GM10266 (cell line): ENCODE measurements around the gene SRR.

Experiments used
- DNase-seq: peaks from one replicate; pipeline ENCODE4 v3.0.0; 2012; ENCODE audit errors: extremely low spot score
- TF ChIP-seq, protein P1 (sequence below): IDR thresholded peaks from 2 replicates; pipeline ENCODE4 v1.5.1; 2012; ENCODE audit warnings: mild to moderate bottlenecking, low read depth; ENCODE audit not compliant: control insufficient read depth, insufficient read depth; ENCODE audit errors: missing control alignments

SRR gene

DNA sequence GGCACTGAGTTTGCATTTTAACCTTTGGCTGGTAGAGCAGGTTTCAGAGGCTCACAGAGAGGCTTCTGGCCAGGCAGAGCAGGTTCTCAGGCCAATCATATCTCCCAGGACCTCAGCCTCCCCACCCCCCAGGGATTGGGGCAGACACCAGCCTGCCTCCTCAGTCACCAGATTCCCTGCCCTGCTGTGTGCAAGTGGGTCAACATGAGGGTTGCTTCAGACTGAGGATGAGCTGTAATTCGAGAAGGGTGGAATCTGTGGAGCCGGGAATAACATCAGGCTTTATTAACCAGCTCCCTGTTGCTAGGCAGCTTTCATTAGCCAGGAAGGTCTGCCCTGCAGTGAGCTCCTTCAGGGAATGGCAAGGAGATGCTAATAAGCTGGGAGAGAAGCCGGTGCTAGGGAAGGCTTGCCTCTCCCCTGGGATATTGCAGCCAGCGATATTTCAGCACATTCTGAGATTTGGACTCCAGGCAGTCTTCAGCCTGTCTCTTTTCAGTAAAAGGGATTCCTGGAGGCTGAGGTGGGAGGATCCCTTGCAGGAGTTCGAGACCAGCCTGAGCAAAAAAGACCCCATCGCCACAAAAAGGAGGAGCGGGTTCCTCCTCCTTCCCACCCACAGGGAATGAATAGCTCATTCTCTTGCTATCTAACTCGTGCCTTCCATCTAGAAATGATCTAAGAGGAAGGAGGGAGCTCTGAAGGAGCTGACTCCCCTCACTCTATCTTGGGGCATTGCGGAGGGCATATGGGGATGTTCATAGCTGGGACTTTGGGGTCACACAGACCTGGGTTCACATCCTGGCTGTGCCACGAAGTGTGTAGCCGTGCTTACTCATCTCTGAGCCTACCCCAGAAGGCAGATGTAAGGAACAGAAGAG is 44.3 kb downstream of the SRR start:
- DNase-seq: no peak
- TF ChIP-seq, protein P1, sequence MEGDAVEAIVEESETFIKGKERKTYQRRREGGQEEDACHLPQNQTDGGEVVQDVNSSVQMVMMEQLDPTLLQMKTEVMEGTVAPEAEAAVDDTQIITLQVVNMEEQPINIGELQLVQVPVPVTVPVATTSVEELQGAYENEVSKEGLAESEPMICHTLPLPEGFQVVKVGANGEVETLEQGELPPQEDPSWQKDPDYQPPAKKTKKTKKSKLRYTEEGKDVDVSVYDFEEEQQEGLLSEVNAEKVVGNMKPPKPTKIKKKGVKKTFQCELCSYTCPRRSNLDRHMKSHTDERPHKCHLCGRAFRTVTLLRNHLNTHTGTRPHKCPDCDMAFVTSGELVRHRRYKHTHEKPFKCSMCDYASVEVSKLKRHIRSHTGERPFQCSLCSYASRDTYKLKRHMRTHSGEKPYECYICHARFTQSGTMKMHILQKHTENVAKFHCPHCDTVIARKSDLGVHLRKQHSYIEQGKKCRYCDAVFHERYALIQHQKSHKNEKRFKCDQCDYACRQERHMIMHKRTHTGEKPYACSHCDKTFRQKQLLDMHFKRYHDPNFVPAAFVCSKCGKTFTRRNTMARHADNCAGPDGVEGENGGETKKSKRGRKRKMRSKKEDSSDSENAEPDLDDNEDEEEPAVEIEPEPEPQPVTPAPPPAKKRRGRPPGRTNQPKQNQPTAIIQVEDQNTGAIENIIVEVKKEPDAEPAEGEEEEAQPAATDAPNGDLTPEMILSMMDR: no peak

DNA sequence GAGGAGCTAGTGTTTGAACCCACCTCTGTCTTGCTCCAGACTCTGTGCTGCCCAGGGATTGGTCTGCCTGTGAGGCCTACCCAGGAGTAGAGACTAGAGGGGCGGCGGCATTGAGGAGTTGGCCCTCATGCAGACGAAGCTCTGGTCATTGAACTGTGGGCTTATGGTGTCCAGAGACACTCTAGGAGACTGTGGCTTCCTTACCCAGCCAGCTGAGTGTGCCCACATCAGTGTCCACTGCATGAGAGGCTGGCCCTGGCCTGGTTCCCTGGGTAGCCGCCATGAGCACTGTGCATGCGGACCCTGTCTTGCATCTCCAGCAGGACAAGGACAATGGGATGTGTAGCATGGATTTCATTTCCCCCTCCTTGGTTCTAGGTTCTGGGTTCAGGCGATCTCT is 47.5 kb downstream of the SRR start:
- DNase-seq: no peak
- TF ChIP-seq, protein P1: no peak

DNA sequence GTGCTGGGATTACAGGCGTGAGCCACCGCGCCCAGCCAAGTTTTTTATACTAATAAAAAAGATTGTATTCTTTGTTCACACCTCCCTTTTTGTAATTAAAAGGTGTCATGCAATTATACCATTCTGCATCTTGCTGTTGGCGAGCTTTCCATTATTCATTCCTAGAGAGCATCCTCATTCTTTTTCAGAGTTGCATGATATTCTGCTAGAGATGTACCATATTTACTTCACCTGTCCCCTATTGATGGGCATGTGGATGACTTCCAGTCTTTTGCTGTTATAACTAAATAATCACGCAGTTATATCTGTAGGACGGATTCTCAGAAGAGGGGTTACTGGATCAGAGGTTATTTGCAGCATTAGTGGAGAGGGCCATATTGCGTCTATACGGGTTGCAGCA is 50.6 kb downstream of the SRR start:
- no peak for DNase-seq
- TF ChIP-seq, protein P1: no peak

DNA sequence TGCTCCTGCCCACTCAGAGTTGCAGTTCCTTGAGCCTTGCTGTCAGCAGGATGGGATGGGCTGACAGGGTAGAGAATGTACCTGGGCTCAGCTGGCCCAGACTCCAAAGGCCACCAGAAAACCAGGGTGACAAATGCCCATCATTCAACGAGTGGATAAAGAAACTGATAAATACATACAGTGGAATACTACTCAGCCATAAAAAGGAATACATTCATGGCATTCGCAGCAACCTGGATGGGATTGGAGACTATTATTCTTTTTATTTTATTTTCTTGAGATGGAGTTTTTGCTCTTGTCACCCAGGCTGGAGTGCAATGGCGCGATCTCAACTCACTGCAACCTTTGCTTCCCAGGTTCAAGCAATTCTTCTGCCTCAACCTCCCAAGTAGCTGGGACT is 53.5 kb downstream of the SRR start:
- no peak for DNase-seq
- TF ChIP-seq, protein P1: no peak

DNA sequence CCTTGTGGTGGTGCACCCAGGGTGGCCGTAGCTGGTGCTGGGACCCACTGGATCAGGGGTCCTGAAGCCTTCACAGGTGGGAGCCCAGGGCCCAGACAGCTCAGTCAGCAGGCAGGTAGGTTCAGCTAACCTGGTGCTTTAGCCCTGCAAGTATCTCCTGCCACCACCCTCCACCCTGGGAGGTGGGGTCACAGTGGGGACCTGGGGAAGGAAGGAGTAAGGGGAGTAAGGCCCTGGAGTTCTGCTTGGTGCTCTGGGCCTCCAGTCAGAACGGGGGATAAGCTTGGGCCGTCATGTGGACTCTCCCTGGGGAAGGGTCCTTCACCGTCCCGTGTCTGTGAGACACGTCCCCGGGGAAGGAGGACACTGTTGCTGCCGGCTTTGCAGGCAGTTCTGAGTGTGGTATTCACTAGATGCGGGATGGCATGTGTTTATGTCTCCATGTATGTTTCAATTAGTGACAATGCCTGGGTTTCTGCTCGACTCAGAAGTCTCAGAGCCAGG is 54.2 kb downstream of the SRR start:
- DNase-seq: no peak
- TF ChIP-seq, protein P1: no peak

DNA sequence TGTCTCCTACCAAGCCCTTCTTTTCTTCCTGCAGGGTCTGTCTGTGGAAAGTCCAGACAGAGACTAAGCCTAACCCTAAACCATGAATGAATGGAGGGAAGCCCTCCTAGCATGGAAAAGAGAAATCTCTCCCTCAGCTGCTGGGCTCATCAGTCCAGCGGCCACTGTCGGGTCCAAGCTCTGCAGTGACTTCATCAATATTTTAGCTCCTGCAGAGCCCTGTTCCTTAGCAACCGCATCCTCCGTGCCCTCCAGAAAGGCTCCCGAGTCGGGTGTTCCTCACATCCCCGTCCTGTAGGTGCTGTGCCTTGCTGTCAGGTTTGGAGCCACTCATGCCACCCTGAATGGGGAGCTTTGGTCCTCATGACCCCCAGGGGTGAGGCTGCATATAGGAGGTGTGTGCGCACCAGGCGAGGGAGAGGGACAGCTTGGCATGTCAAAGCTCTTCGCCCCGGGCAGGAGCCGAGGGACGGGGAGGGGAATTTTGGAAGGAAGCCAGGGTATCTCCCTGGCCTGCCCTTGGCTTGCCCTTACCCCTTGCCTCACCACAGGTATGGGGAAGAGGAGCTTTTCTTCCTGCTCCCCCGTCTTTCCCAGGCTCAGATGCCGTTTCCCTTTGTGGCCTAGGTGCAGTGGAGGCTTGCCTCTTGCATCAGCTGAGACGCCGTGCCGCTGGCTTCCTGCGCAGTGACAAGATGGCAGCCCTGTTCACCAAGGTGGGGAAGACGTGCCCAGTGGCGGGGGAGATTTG is 57.4 kb downstream of the SRR start:
- no peak for DNase-seq

DNA sequence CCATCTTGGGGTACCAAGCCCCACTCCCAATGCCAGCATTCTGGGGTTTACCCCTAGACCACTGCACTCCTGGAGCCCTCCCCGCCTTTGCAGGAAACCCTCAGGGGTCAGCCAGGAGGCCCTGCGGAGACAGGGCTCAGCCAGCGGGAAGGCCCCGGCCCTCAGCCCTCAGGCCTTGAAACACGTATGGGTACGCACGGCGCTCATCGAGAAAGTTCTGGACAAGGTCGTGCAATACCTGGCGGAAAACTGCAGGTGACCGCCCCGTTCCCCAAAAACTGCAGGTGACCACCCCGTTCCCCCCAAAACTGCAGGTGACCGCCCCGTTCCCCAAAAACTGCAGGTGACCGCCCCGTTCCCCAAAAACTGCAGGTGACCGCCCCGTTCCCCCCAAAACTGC is 58.3 kb downstream of the SRR start:
- TF ChIP-seq, protein P1: no peak

More for the DNA sequence above, 57.4 kb downstream of the SRR start:
- TF ChIP-seq, protein P1: no peak

More for the DNA sequence above, 58.3 kb downstream of the SRR start:
- DNase-seq: no peak
